Central memory CD8-positive, alpha-beta T cell (primary cell): Measurements from ENCODE around the gene NAP1L1.
A peak's percentile ranks its signal among the peaks of the same experiment; 100 is the strongest.

Source experiments
- ATAC-seq: fragments of 150-1000 bp; cut with Tn5 transposase; replicated peaks from 2 replicates; pipeline ENCODE4 v1.10.0; 2022; ENCODE audit warnings: mild to moderate bottlenecking, moderate FRiP score, moderate number of reproducible peaks; ENCODE audit not compliant: poor library complexity, severe bottlenecking; ENCODE audit errors: extremely low read depth
- DNase-seq, 2 donors: peaks; one replicate each; pipeline ENCODE4 v3.0.0; 2021; ENCODE audit warnings: low spot score in 2 of 2
- H3K27ac Mint-ChIP-seq: one replicate; pipeline ENCODE4 v1.8.0; 2022; ENCODE audit warnings: low read depth, mild to moderate bottlenecking, moderate library complexity, mixed read lengths
- H3K27me3 Mint-ChIP-seq: one replicate; pipeline ENCODE4 v1.8.0; 2022; ENCODE audit warnings: mixed read lengths
- H3K36me3 Mint-ChIP-seq: one replicate; pipeline ENCODE4 v1.8.0; 2022; ENCODE audit warnings: mild to moderate bottlenecking, moderate library complexity, mixed read lengths; ENCODE audit not compliant: insufficient read depth
- H3K4me1 Mint-ChIP-seq: one replicate; pipeline ENCODE4 v1.8.0; 2022; ENCODE audit warnings: mixed read lengths
- H3K4me3 Mint-ChIP-seq: one replicate; pipeline ENCODE4 v1.8.0; 2022; ENCODE audit warnings: mild to moderate bottlenecking, moderate library complexity, mixed read lengths
- H3K9me3 Mint-ChIP-seq: one replicate; pipeline ENCODE4 v1.8.0; 2022; ENCODE audit warnings: mixed read lengths

Gene NAP1L1

DNA sequence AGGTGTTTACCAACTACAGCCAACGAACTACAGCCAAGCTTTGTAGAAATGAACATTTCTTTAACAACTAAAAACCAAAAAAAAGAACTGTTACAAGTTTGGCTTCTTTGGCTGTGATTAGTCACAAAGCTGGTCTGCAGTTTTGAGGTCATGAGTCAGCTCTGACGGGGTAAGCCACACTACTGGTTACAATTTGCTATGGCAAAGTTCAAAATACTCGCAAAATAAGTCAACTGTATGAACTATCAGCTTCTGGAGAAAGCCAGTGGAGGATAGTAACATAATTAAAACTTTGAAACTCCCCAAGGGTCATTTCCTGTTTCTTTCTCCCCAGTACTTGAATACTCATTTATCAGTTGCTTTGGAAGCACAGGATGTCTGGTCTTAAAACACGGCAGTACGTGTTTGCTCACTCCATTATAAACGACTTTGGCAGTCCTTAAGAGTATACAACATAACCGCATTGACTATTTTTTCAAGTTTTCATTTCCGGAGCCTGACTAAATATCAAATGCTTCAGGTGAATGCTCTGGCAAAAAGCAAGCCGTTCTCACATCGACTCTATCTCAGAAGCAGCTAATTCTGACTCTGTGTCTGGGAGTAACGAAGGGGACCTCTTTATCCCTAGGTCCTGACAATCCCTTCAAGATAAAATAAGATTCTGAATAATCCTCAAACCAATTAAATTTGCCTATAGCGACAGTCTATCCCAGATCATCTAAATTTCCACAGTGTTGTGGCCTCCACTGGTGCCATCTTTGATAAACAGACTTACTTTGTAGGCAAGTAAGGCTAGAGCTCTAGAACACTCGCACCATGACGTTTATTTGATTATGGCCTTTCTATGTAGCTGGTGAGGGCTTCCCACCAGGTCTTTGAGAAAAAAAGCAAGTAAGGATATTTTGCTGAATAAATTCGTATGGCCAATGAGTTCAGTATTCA, 63.5 kb downstream of the NAP1L1 start:
- peak; percentile 87 for ATAC-seq
- Mint-ChIP-seq H3K4me1 (peaks cover 29% of the 10 kb centered on the region), H3K4me3 (peak overlapping the region; percentile 64), H3K27ac (peak overlapping the region; percentile 97), H3K9me3 (no peaks in the 10 kb centered on the region), H3K27me3 (no peaks in the 10 kb centered on the region), H3K36me3 (peaks cover 11% of the 10 kb centered on the region)
- peak in 1 of 2 donors; percentile 66 for DNase-seq

DNA sequence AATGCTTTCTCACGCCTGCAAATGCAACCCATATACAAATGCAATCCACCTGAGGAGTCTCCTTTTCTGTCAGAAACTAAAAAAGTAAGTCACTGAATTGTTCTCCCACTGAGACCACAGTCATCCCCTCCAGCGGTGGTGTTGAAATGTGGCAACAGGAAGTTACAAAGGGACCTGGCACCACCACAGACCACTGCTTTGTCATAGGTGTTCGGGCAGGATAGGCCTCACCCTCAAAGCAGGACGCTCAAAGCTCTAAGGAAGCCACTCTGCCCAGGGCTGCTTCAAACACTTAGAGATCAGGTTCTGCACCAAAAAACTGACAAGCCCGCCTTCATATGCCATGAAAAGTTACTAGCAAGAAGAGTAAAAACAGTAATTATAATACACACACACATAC, 64.2 kb downstream of the NAP1L1 start:
- H3K27me3 Mint-ChIP-seq: no peaks in the 10 kb centered on the region
- peak overlapping the region; percentile 64 for H3K4me3 Mint-ChIP-seq
- peak; percentile 39 to 74 for DNase-seq
- peaks cover 11% of the 10 kb centered on the region for H3K36me3 Mint-ChIP-seq
- H3K9me3 Mint-ChIP-seq: no peaks in the 10 kb centered on the region
- H3K4me1 Mint-ChIP-seq: peaks cover 29% of the 10 kb centered on the region
- peak overlapping the region; percentile 97 for H3K27ac Mint-ChIP-seq
- ATAC-seq: peak; percentile 77

DNA sequence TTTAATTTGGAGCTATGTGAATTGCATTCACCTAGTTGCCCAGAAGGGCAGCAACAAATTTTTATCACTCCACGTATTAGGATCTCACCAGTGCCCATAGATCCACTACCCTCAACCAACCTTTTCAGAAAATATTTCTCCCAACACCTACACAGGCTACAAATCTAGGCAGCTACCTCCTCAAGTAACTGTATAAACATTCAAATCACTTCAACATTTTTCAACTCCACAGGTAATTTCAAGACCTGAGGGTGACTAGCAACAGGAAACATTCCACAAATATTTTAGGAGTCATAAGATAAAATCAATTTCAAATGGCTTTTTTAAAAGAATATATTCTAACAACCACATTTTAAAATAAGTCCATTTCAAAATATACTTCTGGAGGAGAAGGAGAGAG, 65.8 kb downstream of the NAP1L1 start:
- Mint-ChIP-seq H3K4me3 (no peak overlapping the region), H3K4me1 (peaks cover 29% of the 10 kb centered on the region), H3K27ac (peak overlapping the region; percentile 74), H3K9me3 (no peaks in the 10 kb centered on the region), H3K27me3 (no peaks in the 10 kb centered on the region), H3K36me3 (peaks cover 11% of the 10 kb centered on the region)
- ATAC-seq (no peak), DNase-seq (no peak)

DNA sequence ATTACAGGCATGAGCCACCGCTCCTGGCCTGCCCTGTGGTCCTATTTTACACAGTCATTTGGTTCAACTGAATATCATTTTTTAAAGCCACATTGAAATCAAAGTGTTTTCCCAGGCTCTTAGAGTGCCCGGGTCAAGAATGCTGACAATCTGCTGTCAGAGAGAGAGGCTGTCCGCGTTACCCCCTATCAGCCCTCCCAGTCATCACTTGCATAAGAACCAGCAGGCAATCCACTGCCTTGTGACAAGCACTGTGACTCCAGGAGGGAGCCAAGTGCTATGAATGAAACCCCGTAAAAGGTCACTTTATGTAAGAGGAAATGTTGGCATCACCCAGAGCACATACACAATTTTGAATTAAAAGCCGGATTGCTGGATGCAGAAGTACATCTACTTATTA, 66.4 kb downstream of the NAP1L1 start:
- Mint-ChIP-seq H3K4me1 (peaks cover 29% of the 10 kb centered on the region), H3K4me3 (no peak overlapping the region), H3K36me3 (peaks cover 11% of the 10 kb centered on the region), H3K27ac (peak overlapping the region; percentile 74), H3K9me3 (no peaks in the 10 kb centered on the region), H3K27me3 (no peaks in the 10 kb centered on the region)
- no peak for DNase-seq
- no peak for ATAC-seq

DNA sequence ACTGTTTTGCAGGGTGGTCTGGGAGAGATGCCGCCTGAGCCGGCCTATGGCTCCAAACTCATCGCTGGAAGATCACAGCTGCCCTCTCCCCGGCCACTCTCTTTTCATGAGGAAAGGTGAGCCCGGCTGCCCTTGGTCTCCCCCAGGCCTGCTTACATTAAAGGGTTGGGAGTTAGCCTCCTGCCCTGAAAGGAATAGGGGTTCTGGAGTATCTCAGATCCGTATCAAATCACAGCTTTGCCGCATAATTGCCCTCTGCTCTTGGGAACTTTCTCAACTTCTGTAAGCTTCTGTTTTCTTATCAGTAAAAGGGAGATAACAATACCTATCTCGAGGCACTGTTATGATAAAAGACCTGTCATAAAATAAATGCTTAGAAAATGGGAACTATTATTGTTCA, 70.5 kb downstream of the NAP1L1 start:
- DNase-seq: no peak
- ATAC-seq: no peak
- peaks cover 9% of the 10 kb centered on the region for H3K4me1 Mint-ChIP-seq
- H3K36me3 Mint-ChIP-seq: peaks cover 2% of the 10 kb centered on the region
- H3K4me3 Mint-ChIP-seq: no peak overlapping the region
- no peaks in the 10 kb centered on the region for H3K27me3 Mint-ChIP-seq
- H3K9me3 Mint-ChIP-seq: no peaks in the 10 kb centered on the region
- H3K27ac Mint-ChIP-seq: no peak overlapping the region

DNA sequence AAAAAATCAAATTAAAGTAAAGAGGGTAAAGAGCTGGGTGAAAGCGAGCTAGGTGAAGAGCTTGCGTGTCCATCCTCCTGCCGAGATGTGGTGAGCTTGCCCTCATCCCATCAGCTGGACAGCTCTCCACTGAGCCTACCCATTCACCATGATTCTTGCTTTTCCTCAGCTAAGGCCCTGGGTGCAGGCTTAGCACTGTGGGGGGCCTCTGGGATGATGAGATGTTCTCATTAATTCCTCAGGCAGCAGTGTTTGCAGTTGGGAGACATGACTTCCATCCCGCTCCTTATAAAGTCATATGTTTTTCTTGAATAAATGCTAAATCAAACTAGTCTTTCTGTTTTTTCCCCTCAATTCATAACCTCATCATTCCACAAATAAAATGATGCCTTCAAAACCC, 70.9 kb downstream of the NAP1L1 start:
- Mint-ChIP-seq H3K27me3 (no peaks in the 10 kb centered on the region), H3K27ac (no peak overlapping the region), H3K9me3 (no peaks in the 10 kb centered on the region), H3K4me1 (peaks cover 5% of the 10 kb centered on the region), H3K4me3 (no peak overlapping the region), H3K36me3 (peaks cover under 1% of the 10 kb centered on the region)
- DNase-seq: no peak
- ATAC-seq: no peak

DNA sequence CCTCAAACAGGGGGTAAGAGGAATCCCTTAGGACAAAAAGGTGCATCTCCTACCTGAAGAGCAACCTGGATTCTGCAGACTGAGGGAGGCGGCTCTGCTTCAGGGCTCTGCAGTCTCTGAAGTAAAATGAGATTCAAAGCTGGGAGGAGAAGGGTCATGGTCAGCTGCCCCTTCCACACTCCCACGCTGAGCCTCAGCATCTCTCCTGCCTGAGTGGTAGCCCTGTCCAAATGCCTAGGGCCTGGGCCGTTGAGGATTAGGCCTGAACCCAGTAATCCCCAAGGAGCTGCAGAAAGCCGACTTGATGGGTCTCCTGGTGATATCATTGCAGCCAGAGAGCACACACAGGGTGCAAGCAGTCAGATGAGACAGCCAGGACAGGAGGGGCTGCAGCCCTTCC, 71.8 kb downstream of the NAP1L1 start:
- Mint-ChIP-seq H3K4me3 (no peak overlapping the region), H3K27ac (no peak overlapping the region), H3K9me3 (no peaks in the 10 kb centered on the region), H3K27me3 (no peaks in the 10 kb centered on the region), H3K4me1 (no peaks in the 10 kb centered on the region), H3K36me3 (no peaks in the 10 kb centered on the region)
- DNase-seq (no peak), ATAC-seq (no peak)

DNA sequence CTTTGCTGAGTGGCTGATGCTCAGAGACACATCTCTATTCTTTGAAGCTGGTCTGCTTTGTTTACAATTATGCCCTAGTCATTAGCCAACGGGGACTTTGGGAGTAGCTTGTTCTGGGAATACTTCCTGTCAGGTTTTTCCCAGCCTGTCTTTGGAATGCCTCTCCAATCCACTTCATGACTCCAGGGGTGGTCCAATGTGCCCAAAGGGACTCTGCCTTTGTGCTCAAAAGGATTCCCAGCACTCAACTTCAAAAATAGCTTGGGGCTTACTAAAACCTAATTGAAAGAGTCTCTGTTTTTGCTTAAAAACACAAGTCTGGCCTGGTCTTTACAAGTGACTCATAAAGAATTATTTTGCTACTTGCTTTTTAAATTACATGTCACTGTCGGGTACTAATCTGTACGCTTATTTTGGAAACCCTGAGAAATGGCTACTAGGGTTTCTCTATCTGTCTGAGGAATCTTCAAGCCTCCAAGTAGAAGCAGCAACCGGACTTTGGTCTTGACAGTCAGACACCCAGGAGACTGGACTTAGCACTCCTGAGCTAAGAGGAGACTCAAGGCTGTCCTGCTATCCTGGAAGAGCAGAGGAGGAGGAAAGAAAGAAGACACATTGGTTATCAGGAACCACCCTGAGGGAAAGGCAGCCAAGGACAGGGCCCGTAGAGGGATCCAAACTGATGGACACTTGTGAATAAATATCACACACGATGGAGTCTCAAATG, 73.6 kb downstream of the NAP1L1 start:
- no peaks in the 10 kb centered on the region for H3K27me3 Mint-ChIP-seq
- DNase-seq (no peak), ATAC-seq (no peak)
- no peak overlapping the region for H3K4me3 Mint-ChIP-seq
- no peak overlapping the region for H3K27ac Mint-ChIP-seq
- no peaks in the 10 kb centered on the region for H3K4me1 Mint-ChIP-seq
- H3K9me3 Mint-ChIP-seq: no peaks in the 10 kb centered on the region
- no peaks in the 10 kb centered on the region for H3K36me3 Mint-ChIP-seq

DNA sequence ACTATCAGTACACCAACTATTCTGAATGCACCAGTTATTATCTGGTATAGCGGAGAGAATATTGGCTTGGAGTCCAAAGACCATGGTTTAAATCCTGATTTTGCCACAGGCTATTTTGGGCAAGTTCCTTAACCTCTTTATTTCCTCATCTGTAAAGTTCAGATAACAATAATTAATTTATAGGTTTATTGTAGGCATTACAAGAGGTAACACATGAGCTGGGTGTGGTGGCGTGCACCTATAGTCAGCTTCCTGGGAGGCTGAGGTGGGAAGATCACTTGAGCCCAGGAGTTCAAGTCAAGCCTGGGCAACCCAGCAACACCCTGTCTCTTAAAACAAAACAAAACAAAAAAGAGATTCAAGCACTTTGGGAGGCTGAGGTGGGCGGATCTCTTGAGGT, 76.1 kb downstream of the NAP1L1 start:
- Mint-ChIP-seq H3K27ac (no peak overlapping the region), H3K9me3 (no peaks in the 10 kb centered on the region), H3K36me3 (no peaks in the 10 kb centered on the region), H3K27me3 (no peaks in the 10 kb centered on the region), H3K4me3 (no peak overlapping the region), H3K4me1 (no peaks in the 10 kb centered on the region)
- ATAC-seq: no peak
- DNase-seq: no peak

DNA sequence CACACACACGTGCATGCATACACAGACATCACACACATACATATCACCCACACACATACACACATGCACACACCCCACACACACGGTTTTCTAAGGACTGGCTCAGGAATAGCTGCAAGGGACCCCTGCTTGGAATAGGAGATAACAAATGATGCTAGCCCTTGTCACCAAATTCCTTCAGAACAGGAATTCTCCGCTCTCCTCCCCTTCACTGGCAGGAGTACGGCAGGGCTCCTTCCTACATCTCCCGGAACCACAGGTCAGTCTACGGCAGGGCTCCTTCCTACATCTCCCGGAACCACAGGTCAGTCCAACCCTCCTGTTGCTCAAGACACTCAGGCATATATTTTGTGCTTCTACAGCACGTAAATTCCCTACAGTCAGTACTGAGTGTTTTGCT, 76.8 kb downstream of the NAP1L1 start:
- ATAC-seq: no peak
- H3K9me3 Mint-ChIP-seq: no peaks in the 10 kb centered on the region
- DNase-seq: no peak
- no peak overlapping the region for H3K27ac Mint-ChIP-seq
- no peaks in the 10 kb centered on the region for H3K4me1 Mint-ChIP-seq
- H3K27me3 Mint-ChIP-seq: no peaks in the 10 kb centered on the region
- no peak overlapping the region for H3K4me3 Mint-ChIP-seq
- H3K36me3 Mint-ChIP-seq: no peaks in the 10 kb centered on the region

DNA sequence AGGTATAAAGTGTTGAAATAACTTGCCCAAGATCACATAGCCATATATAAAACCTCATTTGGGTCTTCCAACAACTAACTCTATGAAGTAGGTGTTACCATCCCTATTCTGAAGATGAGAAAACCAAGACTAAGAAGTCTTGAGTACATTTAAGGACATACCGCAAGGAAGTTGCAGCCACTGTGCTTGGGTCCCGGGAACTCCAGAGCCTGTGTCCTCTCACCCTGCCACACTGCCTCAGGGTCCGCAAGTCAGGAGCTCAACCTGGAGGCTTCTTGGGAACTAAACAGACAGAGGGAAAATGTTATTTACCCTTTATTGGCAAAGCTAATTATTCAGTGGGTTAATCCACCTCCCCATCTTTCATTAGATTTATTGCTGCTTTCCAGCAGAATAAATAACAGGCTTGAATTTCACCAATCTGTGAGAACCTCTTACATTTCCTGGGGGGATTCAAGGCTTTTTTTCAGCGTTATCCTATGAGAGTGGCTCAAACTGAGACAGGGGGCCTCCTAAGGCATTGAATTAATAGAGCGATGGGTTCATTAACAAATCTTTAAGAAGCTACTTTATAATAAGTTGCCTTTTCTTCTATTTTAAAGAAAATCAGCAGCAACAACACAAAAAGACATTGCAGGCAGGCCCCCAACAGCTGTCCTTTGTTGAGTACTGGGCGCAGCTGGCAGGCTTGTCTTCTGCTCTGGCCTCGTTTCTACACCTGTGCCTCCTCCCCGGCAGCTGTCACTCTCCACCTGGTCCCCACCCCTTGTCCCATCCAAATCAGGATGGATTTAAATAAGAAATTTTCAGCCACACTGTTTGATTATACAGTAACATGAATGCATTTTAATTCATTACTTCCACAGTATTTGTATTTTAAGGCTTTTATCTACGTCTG, 78.2 kb downstream of the NAP1L1 start:
- H3K36me3 Mint-ChIP-seq: no peaks in the 10 kb centered on the region
- no peaks in the 10 kb centered on the region for H3K27me3 Mint-ChIP-seq
- H3K9me3 Mint-ChIP-seq: no peaks in the 10 kb centered on the region
- ATAC-seq: no peak
- DNase-seq: no peak
- no peak overlapping the region for H3K4me3 Mint-ChIP-seq
- H3K4me1 Mint-ChIP-seq: no peaks in the 10 kb centered on the region
- H3K27ac Mint-ChIP-seq: no peak overlapping the region

DNA sequence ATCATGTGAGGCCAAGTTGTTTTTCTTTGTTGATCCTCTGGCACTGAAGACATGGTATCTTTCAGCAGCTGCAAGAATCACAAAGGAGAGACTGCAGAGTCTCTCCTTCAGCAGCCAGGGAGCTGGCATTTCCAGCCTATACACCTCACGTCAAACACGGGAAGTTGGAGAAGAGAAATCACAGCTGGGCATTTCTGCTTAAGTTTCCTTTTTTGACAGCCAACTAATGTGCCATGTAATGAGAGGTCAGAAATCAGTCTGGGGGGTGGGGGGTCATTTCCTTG, 81.2 kb downstream of the NAP1L1 start:
- Mint-ChIP-seq H3K4me3 (no peak overlapping the region), H3K36me3 (no peaks in the 10 kb centered on the region), H3K4me1 (no peaks in the 10 kb centered on the region), H3K27ac (no peak overlapping the region), H3K9me3 (no peaks in the 10 kb centered on the region), H3K27me3 (no peaks in the 10 kb centered on the region)
- DNase-seq: no peak
- ATAC-seq: no peak
